Stimulated activated CD4-positive, alpha-beta T cell treated with anti-CD3 and anti-CD28 coated beads, Interleukin-15, amount 100 ng/mL, for 48 hours (primary cell): ENCODE data around the gene RELL1.

Source experiments
- DNase-seq, 2 donors: peaks; one replicate each; pipeline ENCODE4 v3.0.0-alpha.2; 2020; ENCODE audit warnings: low read depth in 2 of 2

RELL1 gene

DNA sequence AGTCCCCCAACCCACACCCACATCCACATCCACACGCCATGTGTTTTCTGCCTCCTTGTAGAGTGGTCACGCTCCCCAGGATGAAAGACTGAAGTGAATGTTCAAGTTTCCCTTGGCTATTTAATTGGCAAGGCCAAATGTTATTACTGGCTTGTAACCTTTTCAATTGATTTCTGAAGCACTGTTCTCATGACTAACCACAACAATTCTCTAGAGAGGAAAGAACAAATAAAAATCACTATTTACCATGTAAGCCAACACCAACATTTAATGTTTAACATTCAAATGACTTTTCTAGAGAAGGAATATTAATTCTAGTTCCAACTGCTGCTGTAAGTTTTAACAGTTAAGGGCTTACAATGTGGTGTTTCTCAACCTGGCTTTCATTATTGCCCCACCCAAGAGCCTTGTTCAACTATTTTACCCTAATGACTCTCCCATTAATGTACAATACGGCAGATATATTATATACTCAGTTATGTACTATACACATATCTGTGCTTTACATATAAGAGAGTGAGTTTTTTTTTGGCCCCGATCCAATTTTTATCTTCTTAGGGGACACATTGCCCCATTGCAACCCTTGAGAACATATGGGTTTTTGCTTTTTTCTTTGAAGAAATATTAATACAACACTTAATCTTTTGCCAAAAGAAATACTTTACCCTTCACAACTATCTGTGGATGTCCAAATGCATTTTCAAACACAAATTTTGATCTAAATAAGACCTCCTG, 46.5 kb downstream of the RELL1 start:
- no peak for DNase-seq

DNA sequence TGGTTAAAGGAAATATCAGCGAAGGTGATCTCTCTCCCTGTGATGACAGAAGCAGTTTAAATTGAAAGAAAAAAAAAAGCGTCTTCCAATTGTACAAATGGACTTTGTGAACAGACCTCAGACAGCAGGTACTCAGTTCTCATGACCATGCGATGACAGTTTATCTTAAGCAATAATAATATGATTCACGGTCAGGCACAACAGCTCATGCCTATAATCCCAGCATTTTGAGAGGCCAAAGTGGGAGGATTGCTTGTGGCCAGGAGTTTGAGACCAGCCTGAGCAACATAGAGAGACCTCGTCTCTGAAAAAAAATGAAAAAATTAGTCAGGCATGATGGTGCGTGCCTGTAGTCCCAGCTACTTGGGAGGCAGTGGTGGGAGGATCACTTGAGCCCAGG, 51.0 kb downstream of the RELL1 start:
- DNase-seq = no peak

DNA sequence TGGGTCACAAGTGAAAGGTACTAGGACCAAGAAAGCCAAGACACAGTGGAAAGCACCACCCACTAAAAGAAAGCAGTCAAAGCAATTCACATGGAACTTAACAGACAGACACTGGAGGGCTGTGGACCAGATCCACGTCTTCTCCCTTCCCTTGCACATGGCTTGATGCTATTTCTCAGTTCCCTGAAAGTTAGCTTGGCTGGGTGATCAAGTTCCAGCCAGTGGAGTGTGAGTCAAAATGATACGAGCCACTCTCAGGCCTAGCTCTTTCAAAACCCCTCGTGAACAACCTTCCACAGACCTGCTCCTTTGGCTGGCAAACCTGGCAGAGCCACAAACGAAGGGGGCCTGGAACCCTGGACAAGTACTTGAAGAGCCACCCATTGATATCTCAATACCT, 52.0 kb downstream of the RELL1 start:
- DNase-seq = no peak

DNA sequence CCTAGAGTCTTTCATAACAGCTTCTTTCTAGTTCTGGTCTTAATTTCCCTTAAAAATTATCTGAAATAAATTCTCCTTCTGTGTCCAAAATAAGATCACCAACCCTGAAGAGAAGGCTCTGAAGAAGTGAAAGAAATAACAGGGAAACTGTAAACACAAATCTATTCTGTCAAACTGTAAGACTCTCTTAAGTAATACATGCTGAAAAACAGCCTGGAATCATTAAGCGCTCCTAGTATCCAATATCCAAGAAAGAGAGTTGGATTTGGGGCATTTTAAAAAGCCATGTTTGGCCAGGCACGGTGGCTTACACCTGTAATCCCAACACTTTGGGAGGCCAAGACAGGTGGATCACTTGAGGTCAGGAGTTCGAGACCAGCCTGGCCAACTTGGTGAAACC, 53.3 kb downstream of the RELL1 start:
- DNase-seq = no peak

DNA sequence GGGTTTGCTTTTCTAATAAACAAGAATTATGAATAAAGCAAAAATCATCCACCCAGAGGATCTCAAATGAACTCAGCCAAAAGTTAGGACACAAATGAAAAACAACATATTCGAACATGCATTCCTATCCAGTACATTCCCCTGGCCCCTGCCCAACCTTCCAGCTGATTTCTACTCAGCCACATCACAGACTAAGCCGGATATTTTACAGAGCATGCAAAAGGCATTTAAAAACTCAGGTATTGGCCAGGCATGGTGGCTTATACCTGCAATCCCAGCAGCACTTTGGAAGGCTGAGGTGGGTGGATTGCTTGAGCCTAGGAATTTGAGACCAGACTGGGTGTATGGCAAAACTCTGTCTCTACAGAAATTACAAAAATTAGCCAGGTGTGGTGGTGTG, 54.6 kb downstream of the RELL1 start:
- no peak for DNase-seq

DNA sequence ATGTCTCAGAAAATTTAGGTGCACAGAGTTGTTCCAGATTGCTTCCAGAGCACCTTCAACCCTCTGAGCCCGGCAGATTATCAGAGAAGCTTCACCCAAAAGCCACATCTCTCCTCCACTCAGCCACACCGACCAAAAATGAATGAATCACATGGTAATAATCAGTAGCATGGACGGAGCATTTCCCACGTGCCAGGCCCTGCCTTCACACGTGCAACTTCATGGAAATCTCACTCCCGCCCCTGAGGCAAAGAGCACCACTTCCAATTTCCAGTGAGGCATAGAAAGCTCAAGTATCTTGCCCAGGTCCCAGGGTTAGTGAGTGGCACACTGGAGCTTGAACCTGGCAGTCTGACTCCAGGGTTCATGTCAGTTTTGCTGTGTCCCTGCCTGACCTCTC, 56.5 kb downstream of the RELL1 start:
- DNase-seq = no peak

DNA sequence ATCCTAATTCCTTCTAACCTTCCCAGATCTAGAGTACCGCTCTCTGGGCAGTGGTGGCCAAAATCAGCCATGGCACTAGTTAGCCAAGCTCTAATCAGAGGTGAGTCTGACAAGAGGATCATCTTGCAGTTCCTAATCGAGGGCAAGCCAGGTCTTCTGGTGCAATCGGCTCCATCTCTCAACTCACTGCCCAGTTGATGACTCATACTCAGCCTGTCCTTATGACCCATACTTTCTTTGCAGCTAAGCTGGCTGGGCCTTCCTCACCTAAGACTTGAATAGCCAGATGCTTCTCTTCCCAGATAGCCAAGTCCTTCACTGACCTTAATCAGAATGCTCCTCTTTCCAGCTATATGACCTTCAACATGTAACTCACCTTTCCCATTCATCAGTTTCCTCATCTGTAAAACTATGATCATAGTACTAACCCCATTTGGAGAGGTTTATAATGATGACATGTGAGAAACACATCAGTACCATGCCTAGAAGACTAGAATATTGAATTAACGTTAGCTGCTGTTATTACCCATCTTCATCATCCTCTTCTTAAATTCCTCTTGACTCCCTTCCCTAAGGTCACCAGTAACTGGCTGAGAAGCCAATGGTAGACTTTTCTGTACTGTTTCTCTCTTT, 57.1 kb downstream of the RELL1 start:
- no peak for DNase-seq

DNA sequence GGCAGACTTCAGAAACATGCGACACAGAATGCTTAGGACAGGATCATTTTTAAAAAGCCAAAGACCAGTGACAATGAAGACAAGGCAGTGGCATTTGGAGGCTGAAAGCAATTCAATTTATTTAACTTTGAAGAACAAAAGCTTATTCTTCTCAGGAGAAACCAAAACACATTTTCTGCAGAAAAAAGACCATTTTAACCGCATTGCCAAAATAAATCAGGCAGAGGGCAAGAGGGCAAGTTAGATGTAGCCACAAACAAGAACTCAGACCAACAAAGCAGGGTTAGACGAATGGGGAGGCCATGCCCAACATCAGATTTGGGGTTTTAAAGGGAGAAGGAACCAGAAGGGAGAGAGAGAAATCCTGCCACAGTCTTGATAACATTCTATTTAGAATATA, 58.9 kb downstream of the RELL1 start:
- DNase-seq = no peak

DNA sequence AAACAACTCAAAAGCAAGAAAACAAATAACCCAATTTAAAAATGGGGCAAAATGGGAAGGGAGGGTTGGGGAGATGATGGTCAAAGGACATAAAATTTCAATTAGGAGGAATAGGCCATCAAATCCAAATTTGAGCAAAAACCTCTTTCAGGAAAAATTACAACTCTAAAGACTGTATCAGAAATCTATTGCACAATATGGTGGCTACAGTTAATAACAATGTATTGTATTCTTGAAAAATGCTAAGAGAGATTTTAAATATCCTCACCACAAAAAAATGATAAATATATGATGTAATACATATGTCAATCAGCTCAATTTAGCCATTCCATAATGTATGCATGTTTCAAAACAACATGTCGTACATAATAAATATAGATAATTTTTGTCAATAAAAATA, 60.7 kb downstream of the RELL1 start:
- DNase-seq = no peak

DNA sequence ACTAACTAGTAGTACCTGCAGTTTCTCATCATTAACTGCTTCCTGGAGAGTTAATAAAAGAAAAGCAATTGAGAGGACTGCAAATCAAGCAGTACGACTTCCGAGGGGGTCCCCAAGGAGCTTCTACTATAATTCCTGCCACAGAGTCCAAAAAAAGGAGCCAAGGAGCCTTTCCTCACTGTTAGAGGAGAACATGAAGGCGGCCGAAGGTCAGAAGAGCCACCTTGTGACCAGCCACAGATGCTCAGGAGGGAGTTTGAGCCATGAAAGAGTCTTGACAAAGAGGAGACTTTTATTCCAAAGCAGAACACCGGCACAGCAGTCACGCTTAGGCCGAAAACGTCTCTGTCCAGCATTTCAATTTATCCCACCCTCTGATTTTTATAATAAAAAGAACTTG, 62.2 kb downstream of the RELL1 start:
- no peak for DNase-seq

DNA sequence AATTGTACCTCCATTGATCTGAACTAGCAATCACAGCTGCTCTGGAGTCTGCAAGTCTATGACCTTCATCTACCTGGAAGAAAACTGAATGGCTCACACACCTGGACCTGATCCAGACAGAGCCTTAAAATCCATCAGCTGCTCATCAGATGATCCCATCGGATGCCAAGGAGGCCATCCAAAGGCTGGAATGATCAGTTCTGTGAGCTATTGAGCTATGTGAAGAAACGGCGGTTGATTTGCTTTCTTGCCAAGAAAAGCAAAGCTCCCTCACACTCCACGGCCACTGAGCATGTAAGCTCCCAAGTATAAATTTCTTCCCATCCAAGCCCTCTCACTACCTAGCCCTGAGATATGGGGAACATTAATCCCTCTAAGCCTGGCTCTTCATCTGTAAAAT, 63.1 kb downstream of the RELL1 start:
- no peak for DNase-seq

DNA sequence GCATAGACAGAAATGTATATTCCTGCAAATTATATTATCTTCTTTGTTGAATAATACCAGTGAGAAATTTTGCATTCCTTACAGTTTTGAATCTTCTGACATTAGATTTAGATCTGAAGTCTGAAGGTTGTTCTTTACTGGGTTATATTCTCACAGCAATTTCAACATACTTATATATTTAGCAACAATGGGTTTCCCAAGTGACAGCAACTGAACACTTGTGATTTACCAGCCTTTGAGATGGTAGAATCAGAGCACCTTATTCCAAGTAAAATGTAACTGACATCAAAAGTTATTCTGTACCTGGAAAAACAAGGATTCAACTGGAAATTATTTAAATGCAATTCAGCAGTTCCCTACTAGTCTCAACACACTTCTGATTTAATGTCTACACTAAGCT, 66.0 kb downstream of the RELL1 start:
- no peak for DNase-seq

DNA sequence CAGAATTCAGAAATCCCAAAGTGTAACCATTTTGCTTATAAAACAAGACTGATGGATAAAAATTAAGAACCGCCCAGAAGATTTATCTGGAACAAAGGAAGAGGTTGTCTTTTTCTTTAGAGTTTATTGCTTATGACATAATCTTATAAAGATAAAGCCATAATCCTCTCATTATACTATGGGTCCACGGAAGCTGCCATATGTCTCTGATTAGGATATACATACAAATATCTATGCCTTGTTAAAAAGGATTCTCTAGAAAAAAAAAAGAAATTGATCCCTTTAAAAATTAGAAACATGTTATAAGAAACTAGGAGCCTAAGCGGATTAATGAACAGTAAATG, 70.5 kb downstream of the RELL1 start:
- no peak for DNase-seq

DNA sequence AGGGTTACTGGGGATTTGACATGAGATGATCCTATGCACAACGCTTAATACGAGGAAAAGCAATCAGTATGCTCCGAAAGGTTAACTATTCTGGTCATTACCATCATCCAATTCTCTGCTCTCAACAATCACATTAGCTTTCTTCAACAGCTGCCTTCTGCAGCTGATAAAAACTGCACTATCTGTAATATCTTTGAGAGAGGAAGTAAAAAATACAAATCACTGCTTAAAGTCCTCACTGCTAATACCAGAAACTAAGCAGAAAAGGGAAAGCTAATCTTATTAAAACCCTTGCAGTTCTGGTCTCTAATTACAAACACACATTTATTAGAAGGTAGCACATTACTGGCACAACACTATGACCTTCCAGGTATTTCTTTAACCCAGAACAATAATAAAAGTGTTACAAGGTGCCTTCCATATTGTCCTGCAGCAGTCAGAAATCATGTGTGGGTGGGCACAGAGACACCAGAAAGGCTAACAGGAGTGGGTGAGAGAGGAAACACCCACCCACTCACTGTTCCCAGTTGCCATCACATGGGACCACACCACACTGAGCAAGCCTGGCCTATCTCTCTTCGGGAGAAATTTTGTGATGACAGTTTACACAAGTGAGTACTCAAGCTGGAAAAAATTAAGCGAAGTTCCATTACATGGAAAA, 71.0 kb downstream of the RELL1 start:
- no peak for DNase-seq

DNA sequence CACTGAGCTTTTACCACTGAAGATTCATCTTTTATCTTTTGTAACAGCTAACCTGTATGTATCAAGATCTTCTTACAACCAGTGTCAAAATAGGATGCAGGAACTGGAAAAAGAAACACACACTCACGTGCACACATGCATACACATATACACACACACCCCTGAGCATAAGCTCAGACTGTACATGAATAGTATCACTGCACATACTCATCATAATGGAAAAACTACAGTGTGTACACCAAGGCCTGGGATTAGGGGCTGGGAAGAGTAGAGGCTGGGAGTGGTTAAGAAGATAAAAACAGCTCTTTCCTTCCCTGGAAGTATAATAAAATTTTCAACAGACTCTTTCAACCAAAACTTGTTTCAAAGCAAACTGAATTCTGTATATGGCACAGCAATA, 73.4 kb downstream of the RELL1 start:
- DNase-seq = no peak

DNA sequence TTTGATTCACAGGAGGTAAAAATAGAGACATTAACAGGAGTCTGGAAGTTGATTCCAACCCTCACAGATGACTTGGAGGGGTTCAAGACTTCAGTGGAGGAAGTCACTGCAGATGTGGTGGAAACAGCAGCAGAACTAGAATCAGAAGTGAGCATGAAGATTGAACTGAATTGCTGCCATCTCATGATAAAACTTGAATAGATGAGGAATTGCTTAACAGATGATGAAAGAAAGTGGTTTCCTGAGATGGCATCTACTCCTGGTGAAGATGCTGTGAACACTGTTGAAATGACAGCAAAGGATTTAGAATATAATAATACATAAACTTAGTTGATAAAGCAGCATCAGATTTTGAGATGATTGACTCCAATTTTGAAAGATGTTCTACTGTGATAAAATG, 76.5 kb downstream of the RELL1 start:
- no peak for DNase-seq

DNA sequence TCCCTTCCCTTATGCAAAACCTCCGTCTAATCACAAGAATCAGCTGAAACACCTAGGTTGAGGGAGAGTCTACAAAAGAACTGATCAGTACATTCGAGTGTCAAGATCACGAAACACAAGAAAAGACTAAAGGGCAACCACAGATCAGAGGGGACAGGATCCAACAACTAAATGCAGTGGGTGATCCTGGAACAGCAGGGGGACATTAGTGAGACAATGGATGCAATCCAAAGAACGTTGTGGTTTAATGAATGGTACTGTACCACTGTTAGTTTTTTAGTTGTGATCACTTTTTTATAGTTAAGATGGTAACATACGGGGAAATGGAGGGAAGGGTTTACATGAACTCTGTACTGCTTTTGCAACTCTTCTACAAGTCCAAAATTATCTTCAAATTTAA, 79.2 kb downstream of the RELL1 start:
- DNase-seq = no peak

DNA sequence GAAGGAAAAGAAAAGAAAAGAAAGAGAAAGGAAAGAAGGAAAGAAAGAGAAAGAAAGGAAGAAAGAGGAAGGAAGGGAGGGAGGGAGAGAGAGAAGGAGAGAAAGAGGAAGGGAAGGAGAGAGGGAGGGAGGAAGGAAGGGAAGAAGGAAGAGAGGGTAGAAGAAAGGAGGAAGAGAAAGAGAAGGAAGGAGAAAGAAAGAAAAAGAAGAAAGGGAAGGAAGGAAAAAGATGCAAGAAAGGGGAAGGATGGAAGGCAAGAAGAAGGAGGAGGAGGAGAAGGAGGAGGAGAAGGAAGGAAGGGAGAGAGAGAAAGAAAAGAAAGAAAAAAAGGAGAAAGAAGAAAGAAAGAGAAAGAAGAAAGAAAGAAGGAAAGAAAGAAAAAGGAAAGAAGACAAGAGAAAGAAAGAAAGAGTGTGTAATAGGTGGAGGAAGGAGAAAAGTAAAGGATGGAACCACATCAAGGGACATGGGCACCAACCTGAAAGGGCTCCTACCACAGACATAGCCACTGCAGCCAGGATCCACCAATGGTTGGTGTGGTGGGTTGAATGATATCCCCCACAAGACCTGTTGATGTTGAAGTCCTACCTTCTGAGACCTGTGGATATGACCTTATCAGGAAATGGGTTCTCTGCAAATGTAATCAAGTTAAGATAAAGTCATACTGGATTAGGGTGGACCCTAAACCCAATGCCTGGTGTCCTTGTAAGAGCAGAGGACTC, 80.2 kb downstream of the RELL1 start:
- DNase-seq = no peak

DNA sequence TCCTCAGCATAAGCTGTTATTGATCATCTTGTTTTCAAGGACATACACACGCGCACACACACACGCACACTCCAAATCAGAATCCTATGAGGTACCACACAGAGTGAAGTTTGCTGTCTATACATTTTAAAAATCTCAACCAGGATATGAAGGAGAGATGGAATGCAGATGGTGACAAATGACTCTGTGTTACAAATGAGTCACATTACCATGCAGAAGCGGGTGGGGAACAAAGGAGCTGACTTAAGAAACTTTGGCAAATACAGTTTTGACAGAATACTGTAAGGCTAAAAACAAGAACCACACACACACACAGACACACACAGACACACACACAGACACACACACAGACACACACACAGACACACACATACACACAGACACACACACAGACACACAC, 81.7 kb downstream of the RELL1 start:
- no peak for DNase-seq

DNA sequence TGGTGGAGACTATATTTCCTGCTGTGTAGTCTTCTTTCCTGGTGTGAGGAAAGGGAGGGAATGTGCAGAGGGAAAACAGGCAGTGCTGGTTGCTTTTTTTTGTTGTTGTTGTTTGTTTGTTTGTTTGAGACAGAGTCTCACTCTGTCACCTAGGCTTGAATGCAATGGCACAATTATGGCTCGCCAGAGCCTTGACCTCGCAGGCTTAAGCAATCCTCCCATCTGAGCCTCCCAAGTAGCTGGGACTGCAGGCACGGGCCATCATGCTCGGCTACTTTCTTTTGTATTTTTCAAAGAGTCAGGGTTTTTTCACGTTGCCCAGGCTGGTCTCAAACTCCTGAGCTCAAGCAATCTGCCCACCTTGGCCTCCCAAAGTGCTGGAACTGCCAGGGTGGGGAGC, 82.5 kb downstream of the RELL1 start:
- DNase-seq = no peak

DNA sequence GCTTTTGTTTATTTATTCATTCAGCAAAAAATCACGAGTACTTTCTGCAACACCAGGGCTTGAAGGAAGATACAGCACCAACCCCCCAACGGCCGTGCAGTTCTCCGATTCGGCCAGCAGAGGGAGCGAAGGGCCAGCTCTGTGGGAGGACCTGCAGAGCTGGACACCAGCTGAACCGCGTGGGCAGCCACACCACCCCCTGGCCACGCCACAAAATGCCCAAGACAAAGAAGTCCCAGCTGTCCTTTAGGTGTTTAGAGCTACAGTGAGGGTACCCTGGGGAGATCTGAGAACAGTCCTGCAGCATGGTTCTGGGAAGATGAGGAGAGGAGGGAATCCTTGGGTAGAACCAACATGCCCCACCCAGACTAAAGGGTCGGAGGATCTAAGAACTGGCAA, 83.1 kb downstream of the RELL1 start:
- DNase-seq = peak; percentile 35 to 64

DNA sequence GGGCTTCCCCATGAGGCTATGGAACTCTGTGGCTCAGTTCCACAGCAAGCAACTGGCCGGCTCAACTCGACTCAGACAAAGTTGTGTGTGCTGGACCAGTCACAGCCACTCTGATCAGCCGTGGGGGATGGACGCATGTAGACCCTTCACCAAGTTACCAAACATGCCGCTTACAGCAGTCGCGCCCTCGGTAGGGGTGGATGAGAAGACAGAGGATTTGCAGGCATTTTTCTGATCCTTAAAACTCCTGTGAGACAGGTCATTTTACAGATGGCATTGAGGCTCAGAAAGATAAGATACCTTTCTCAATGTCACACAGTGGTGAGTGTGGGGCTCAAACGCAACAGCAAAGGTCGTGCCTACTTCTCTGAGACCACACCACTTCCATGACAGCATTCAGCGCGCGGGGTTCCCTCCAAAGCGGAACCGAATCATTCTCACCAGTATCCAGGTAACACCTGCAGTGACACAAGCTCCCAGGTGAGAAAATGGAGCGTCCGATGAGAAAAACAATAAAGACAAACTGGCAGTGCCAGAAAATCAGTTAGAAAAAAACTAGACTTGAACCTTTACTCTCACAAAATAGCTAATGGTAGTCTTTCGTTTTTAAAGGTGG, 83.6 kb downstream of the RELL1 start:
- DNase-seq = no peak
